H1 (cell line): Measurements from ENCODE around the gene ZBTB11. TPM values are rescaled to one million over a fixed set of nuclear protein-coding genes. Genes with fewer than 3 reads are reported as not detected.

ENCODE experiments used
- CTCF ChIA-PET: fragments of 300-600 bp; sonication (Branson Sonifier 250); formaldehyde crosslinking; loops from one replicate; lab custom pipeline; 2021; ENCODE audit not compliant: partially characterized antibody; lab: Charles Lee
- POLR2A ChIA-PET: fragments of 300-600 bp; sonication (Branson Sonifier 250); formaldehyde crosslinking; loops from one replicate; lab custom pipeline; 2021; ENCODE audit warnings: inconsistent platforms; ENCODE audit not compliant: partially characterized antibody; lab: Charles Lee
- DNase-seq, 2 experiments: peaks; one replicate each; pipeline versions ENCODE4 v3.0.0 to v3.0.0-alpha.2; 2010 to 2022; ENCODE audit warnings: low spot score in 2 of 2, low read depth in 1 of 2, mixed read lengths in 1 of 2
- FAIRE-seq: peaks from 2 replicates; lab custom pipeline; 2011; peaks lifted over from hg19 to GRCh38; lab: Jason Lieb, UNC
- H2AFZ ChIP-seq: 2 replicates; pipeline ENCODE4 v1.8.1; 2012; ENCODE audit warnings: low read length, inconsistent platforms
- H2AK5ac ChIP-seq: 2 replicates; pipeline ENCODE4 v1.6.1; 2013; ENCODE audit warnings: low read depth, low read length
- H2BK120ac ChIP-seq: replicated peaks from 2 replicates; pipeline ENCODE3; 2013; ENCODE audit warnings: low read depth, low read length, inconsistent platforms
- H2BK12ac ChIP-seq: 2 replicates; pipeline ENCODE4 v1.6.1; 2013; ENCODE audit warnings: low read depth, low read length
- H2BK15ac ChIP-seq: 2 replicates; pipeline ENCODE4 v1.6.1; 2013; ENCODE audit warnings: low read length
- H2BK20ac ChIP-seq: 2 replicates; pipeline ENCODE4 v1.6.1; 2013; ENCODE audit warnings: low read length
- H2BK5ac ChIP-seq: 2 replicates; pipeline ENCODE4 v1.6.1; 2013; ENCODE audit warnings: low read depth, low read length
- H3K14ac ChIP-seq: 2 replicates; pipeline ENCODE4 v1.6.1; 2013; ENCODE audit warnings: inconsistent platforms; ENCODE audit not compliant: insufficient read length
- H3K18ac ChIP-seq: 2 replicates; pipeline ENCODE4 v1.6.1; 2013; ENCODE audit warnings: low read length; ENCODE audit errors: extremely low read depth
- H3K23ac ChIP-seq: 2 replicates; pipeline ENCODE4 v1.6.1; 2013; ENCODE audit warnings: inconsistent platforms; ENCODE audit not compliant: insufficient read length
- H3K23me2 ChIP-seq: 2 replicates; pipeline ENCODE4 v1.6.1; 2013; ENCODE audit warnings: low read depth, low read length
- H3K27ac ChIP-seq: 2 replicates; pipeline ENCODE4 v1.6.1; 2011; ENCODE audit warnings: low read depth, low read length, inconsistent platforms
- H3K27me3 ChIP-seq, 4 experiments: replicated peaks in 1 of 4; 1 replicate in 1 of 4; 2 replicates in 3 of 4; pipeline versions ENCODE4 v1.6.1 to v1.8.1; 2011 to 2013; ENCODE audit warnings: low read length in 3 of 4, mild to moderate bottlenecking in 3 of 4, inconsistent platforms in 2 of 4, mixed read lengths in 2 of 4, moderate library complexity in 1 of 4; ENCODE audit not compliant: control insufficient read depth in 3 of 4, insufficient read depth in 3 of 4; ENCODE audit errors: extremely low read depth in 1 of 4
- H3K36me3 ChIP-seq, 4 experiments: 2 replicates each; pipeline versions ENCODE4 v1.6.1 to v1.8.1; 2011 to 2013; ENCODE audit warnings: mild to moderate bottlenecking in 4 of 4, low read length in 3 of 4, moderate library complexity in 2 of 4, control low read depth in 1 of 4, inconsistent platforms in 1 of 4; ENCODE audit not compliant: insufficient read depth in 4 of 4, control insufficient read depth in 2 of 4
- H3K4ac ChIP-seq: replicated peaks from 2 replicates; pipeline ENCODE3; 2013; ENCODE audit warnings: low read length, low read depth, mixed read lengths, inconsistent platforms; ENCODE audit not compliant: insufficient read length
- H3K4me1 ChIP-seq, 4 experiments: replicated peaks in 1 of 4; 1 replicate in 1 of 4; 2 replicates in 3 of 4; pipeline versions ENCODE4 v1.6.1 to v1.8.1; 2011 to 2013; ENCODE audit warnings: low read length in 3 of 4, inconsistent platforms in 2 of 4, mixed read lengths in 1 of 4; ENCODE audit not compliant: insufficient read depth in 4 of 4, control insufficient read depth in 3 of 4
- H3K4me2 ChIP-seq, 2 experiments: 2 replicates each; pipeline versions ENCODE4 v1.6.1 to v1.8.1; 2011 to 2013; ENCODE audit warnings: low read depth in 2 of 2, low read length in 2 of 2, control low read depth in 1 of 2, inconsistent platforms in 1 of 2, mild to moderate bottlenecking in 1 of 2; ENCODE audit not compliant: insufficient read depth in 1 of 2
- H3K4me3 ChIP-seq, 4 experiments: fragments of 200-600, 300-600 bp in 1 of 4; sonication (generic), shearing (Covaris generic), sonication (Bioruptor Twin) in 1 of 4; 2 replicates each; pipeline versions ENCODE4 v1.5.1 to v1.8.1; 2011 to 2016; ENCODE audit warnings: low read length in 4 of 4, low read depth in 3 of 4, control low read depth in 2 of 4, inconsistent platforms in 2 of 4, mild to moderate bottlenecking in 2 of 4, mixed read lengths in 1 of 4, moderate library complexity in 1 of 4; ENCODE audit not compliant: insufficient read depth in 2 of 4; ENCODE audit errors: extremely low read depth in 1 of 4
- H3K56ac ChIP-seq: replicated peaks from 2 replicates; pipeline ENCODE3; 2013; ENCODE audit warnings: low read depth, mild to moderate bottlenecking, mixed read lengths, low read length, inconsistent platforms; ENCODE audit not compliant: insufficient read length
- H3K79me1 ChIP-seq: 2 replicates; pipeline ENCODE4 v1.6.1; 2013; ENCODE audit warnings: low read depth, low read length, control low read depth
- H3K79me2 ChIP-seq, 2 experiments: 2 replicates each; pipeline versions ENCODE4 v1.6.1 to v1.8.1; 2012 to 2013; ENCODE audit warnings: low read length in 2 of 2, mild to moderate bottlenecking in 2 of 2, inconsistent platforms in 1 of 2; ENCODE audit not compliant: insufficient read depth in 2 of 2, control insufficient read depth in 1 of 2
- H3K9ac ChIP-seq, 4 experiments: replicated peaks in 1 of 4; 1 replicate in 1 of 4; 2 replicates in 3 of 4; pipeline versions ENCODE4 v1.6.1 to v1.8.1; 2011 to 2013; ENCODE audit warnings: low read depth in 3 of 4, low read length in 3 of 4, control low read depth in 2 of 4, mild to moderate bottlenecking in 2 of 4, moderate library complexity in 2 of 4, inconsistent platforms in 1 of 4; ENCODE audit errors: extremely low read depth in 1 of 4
- H3K9me3 ChIP-seq, 2 experiments: 2 replicates each; pipeline versions ENCODE4 v1.6.1 to v1.8.1; 2012 to 2013; ENCODE audit warnings: mild to moderate bottlenecking in 2 of 2, moderate library complexity in 2 of 2, control low read depth in 1 of 2, inconsistent platforms in 1 of 2, low read depth in 1 of 2, low read length in 1 of 2, mixed read lengths in 1 of 2; ENCODE audit not compliant: insufficient read depth in 2 of 2
- H4K20me1 ChIP-seq, 2 experiments: replicated peaks in 1 of 2; 2 replicates each; pipeline versions ENCODE3 to v1.8.1; 2011 to 2013; ENCODE audit warnings: inconsistent platforms in 2 of 2, low read length in 2 of 2, mild to moderate bottlenecking in 1 of 2; ENCODE audit not compliant: insufficient read depth in 2 of 2, control insufficient read depth in 1 of 2
- H4K5ac ChIP-seq: 2 replicates; pipeline ENCODE4 v1.6.1; 2013; ENCODE audit warnings: low read length, low read depth, mixed read lengths, inconsistent platforms; ENCODE audit not compliant: insufficient read length
- H4K8ac ChIP-seq: 2 replicates; pipeline ENCODE4 v1.8.0; 2013; ENCODE audit warnings: mild to moderate bottlenecking, moderate library complexity, low read length, inconsistent platforms; ENCODE audit not compliant: insufficient read depth; ENCODE audit errors: extremely low read depth
- H4K91ac ChIP-seq: replicated peaks from 2 replicates; pipeline ENCODE3; 2013; ENCODE audit warnings: low read length, mixed read lengths, inconsistent platforms; ENCODE audit not compliant: insufficient read length
- CEBPB ChIP-seq: IDR thresholded peaks from 2 replicates; pipeline ENCODE4 v1.6.1; 2012; ENCODE audit warnings: low read depth, low read length
- CHD2 ChIP-seq: IDR thresholded peaks from 2 replicates; pipeline ENCODE4 v1.6.1; 2012; ENCODE audit warnings: low read length, improper control_type of control experiment
- EZH2 ChIP-seq: fragments of 200-600 bp; sonication (generic); IDR thresholded peaks from 2 replicates; pipeline ENCODE4 v1.7.1; 2012; ENCODE audit warnings: low read depth, mild to moderate bottlenecking, moderate library complexity, low read length, inconsistent platforms; ENCODE audit not compliant: severe bottlenecking
- GABPA ChIP-seq: IDR thresholded peaks from 2 replicates; pipeline ENCODE4 v1.6.1; 2011; ENCODE audit warnings: mild to moderate bottlenecking, low read length, moderate library complexity, borderline replicate concordance; ENCODE audit not compliant: insufficient read depth
- POLR2A ChIP-seq, 2 experiments: IDR thresholded peaks; 1 replicate in 1 of 2; 2 replicates in 1 of 2; pipeline ENCODE4 v1.6.1; 2011; ENCODE audit warnings: low read depth in 2 of 2, low read length in 2 of 2, mild to moderate bottlenecking in 2 of 2; ENCODE audit errors: control extremely low read depth in 1 of 2
- RBBP5 ChIP-seq: IDR thresholded peaks from 2 replicates; pipeline ENCODE4 v1.7.1; 2012; ENCODE audit warnings: low read depth, mild to moderate bottlenecking, inconsistent platforms, low read length, moderate library complexity, borderline replicate concordance
- SIRT6 ChIP-seq: IDR thresholded peaks from one replicate; pipeline ENCODE4 v1.7.1; 2012; ENCODE audit warnings: low read length, inconsistent platforms
- SP1 ChIP-seq: IDR thresholded peaks from 2 replicates; pipeline ENCODE4 v1.6.1; 2011; ENCODE audit warnings: low read depth, low read length
- SRF ChIP-seq: IDR thresholded peaks from 2 replicates; pipeline ENCODE4 v1.6.1; 2011; ENCODE audit warnings: mild to moderate bottlenecking, low read depth, low read length, moderate library complexity
- TAF7 ChIP-seq: optimal IDR thresholded peaks from 2 replicates; pipeline ENCODE3; 2011; ENCODE audit warnings: low read depth, mild to moderate bottlenecking, inconsistent platforms, low read length, moderate library complexity, borderline replicate concordance
- WGBS, 2 experiments: shearing (Covaris generic) in 1 of 2; methylation state at CpG; one replicate each; pipeline versions ENCODE4 v1.1.6 to v1.1.7; 2013 to 2015; ENCODE audit warnings: low lambda C conversion rate in 2 of 2, mixed read lengths in 2 of 2, inconsistent platforms in 1 of 2, low coverage in 1 of 2, missing lambda C conversion rate in 1 of 2; ENCODE audit not compliant: insufficient replicate concordance in 2 of 2, insufficient coverage in 1 of 2, insufficient read length in 1 of 2; ENCODE audit errors: extremely low coverage in 1 of 2, missing lambda C conversion rate in 1 of 2; 5-methylcytosine and 5-hydroxymethylcytosine counted together
- polyA plus RNA-seq, 7 experiments: library from polyadenylated mRNA; depleted of rRNA in 3 of 7; stranded (reverse) in 5 of 7; unstranded in 2 of 7; fragments of >200 nt in 5 of 7; fragments of 200-250 nt in 2 of 7; gene quantifications; 1 replicate in 5 of 7; 2 replicates in 1 of 7; 4 replicates in 1 of 7; pipeline versions ENCODE4 v1.2.1 to v1.2.3, GENCODE V29; 2011 to 2013; ENCODE audit warnings: missing spikeins in 2 of 7, mixed read lengths in 2 of 7
- total RNA-seq: library from RNA; stranded (reverse); fragmentation: NEBNext Ultra II Directional; extraction: Animal tissue kit (Norgen Biotek cat#: 25700); gene quantifications from 2 replicates; pipeline ENCODE4 v1.2.1, GENCODE V29; 2021

ZBTB11 gene
- total and polyA plus RNA-seq, 2 of the 8 experiments (the other 6 are each of a cell fraction or from before 2014, with no cell fraction given), result 3.0 to 14.0 TPM

- no peak overlapping the region for H2BK120ac ChIP-seq
- no peaks in the 10 kb centered on the region for H3K36me3 ChIP-seq
- H2AK5ac ChIP-seq, result no peak overlapping the region
- no peak overlapping the region for H3K23ac ChIP-seq
- no peak overlapping the region for H3K14ac ChIP-seq
- 95% methylated on average over 9 of the region's 9 CpGs; no CpG with 5 or more reads in 1 of the 2 experiments for WGBS, 2 experiments
- H3K4me3 ChIP-seq, result no peak overlapping the region
- no peak overlapping the region for H2BK15ac ChIP-seq
- no peak overlapping the region for H2BK5ac ChIP-seq
- H3K9ac ChIP-seq, result no peak overlapping the region
- no peak overlapping the region for H2BK20ac ChIP-seq
- no peak overlapping the region for H4K5ac ChIP-seq
- peak in 1 of 2 experiments; percentile 37 for DNase-seq
- CTCF ChIA-PET, result interaction anchor here (0.6 to 1.5 kb wide), 11 partner anchors 8 to 425 kb away, joined by 3 to 5 read pairs (median 3); no protein-coding TSS in a partner anchor
- no peaks in the 10 kb centered on the region for H3K27me3 ChIP-seq
- no peak overlapping the region for H3K4me2 ChIP-seq
- no peak for TF ChIP-seq SIRT6
- TF ChIP-seq CHD2, result no peak
- no peak for TF ChIP-seq SRF
- TF ChIP-seq EZH2, result no peak
- TF ChIP-seq RBBP5, result no peak
- no peak for TF ChIP-seq POLR2A (IDR thresholded peaks at IDR 0.05; ENCODE audit: control extremely low read depth in 1 of 2, low read depth in 2 of 2, low read length in 2 of 2)
- no peak for TF ChIP-seq TAF7
- TF ChIP-seq SP1, result no peak
- no peak for TF ChIP-seq GABPA
- no peak for TF ChIP-seq CEBPB
- TF ChIP-seq, all 59 proteins: peak for 0
- POLR2A ChIA-PET, result interaction anchor here (1.7 kb wide), 1 partner anchor 62 kb away, joined by 5 read pairs; the partner anchor contains the start of gene PCNP
- Histone ChIP-seq H2AFZ (no peak overlapping the region), H2BK12ac (no peak overlapping the region), H3K79me2 (no peaks in the 10 kb centered on the region), H4K20me1 (no peaks in the 10 kb centered on the region), H3K23me2 (no peaks in the 10 kb centered on the region), H3K4ac (no peak overlapping the region), H4K8ac (no peak overlapping the region), H3K9me3 (no peaks in the 10 kb centered on the region), H3K4me1 (peaks cover 0 to 6% (median 2%) of the 10 kb centered on the region in 4 experiments; a peak in 5 of 7 replicates), H3K56ac (no peak overlapping the region), H4K91ac (no peak overlapping the region), H3K27ac (no peak overlapping the region), H3K18ac (no peak overlapping the region), H3K79me1 (no peaks in the 10 kb centered on the region)
- no peak for FAIRE-seq
These were observed 41.6 kb downstream of the ZBTB11 start for GRCh38 chr3:101635345-101635744.
